ENCODE measurements around the gene ZC3H12D. TPM values are rescaled to one million over a fixed set of nuclear protein-coding genes. Genes with fewer than 3 reads are reported as not detected.
A peak's percentile ranks its signal among the peaks of the same experiment; 100 is the strongest.

The ZC3H12D gene
- total and polyA plus RNA-seq, 2 of the 13 experiments (the other 11 are each of a cell fraction or from before 2014, with no cell fraction given): 1.2 to 2.7 TPM

DNA sequence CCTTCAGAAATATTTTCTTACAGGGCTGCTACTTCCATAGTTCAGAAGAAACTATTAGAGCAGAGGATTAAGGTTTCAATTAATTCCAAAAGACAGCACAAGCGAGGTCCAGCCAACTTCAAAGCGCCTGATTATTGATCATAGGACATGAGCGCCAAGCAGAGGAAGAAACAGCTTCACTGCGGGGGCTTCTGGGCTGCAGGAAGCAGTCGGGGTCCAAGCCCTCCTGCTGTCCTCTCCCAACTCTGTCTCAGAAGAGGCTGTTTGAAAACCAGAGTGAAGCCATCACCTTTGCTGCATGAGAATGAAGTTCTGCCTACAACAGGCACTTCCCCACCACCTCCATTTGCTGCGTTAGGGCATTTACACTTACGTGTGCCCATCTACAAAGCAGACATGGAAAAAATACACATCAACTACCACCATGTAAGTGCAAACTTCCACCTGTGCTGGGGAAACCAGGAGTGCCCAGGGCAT lies 60.8 kb downstream of the ZC3H12D start:
- DNase-seq (ENCODE audit: low spot score) (no peak), ATAC-seq (peak; percentile 18), FAIRE-seq (no peak)
- H2AFZ ChIP-seq (ENCODE audit: low read length): peak overlapping the region; percentile 42
- no peaks in the 10 kb centered on the region for H3K79me2 ChIP-seq (ENCODE audit: insufficient read depth, low read length)
- no peak overlapping the region for H3K9ac ChIP-seq (ENCODE audit: insufficient read depth, low read depth, low read length)
- H3K27me3 ChIP-seq (ENCODE audit: control insufficient read depth in 1 of 2, insufficient read depth in 2 of 2, low read length in 2 of 2): peaks cover 3 to 36% of the 10 kb centered on the region in 2 experiments; a peak in 4 of 5 replicates
- TF ChIP-seq KDM2A (CRISPR knock-in tag; IDR thresholded peaks at IDR 0.05; ENCODE audit: borderline replicate concordance, low read depth): 0 out of 2 replicates have a peak, but pooled peaks have one; percentile 33
- no peak for TF ChIP-seq ESRRA (CRISPR knock-in tag; IDR thresholded peaks at IDR 0.05; ENCODE audit: low read depth)
- TF ChIP-seq, protein P1, sequence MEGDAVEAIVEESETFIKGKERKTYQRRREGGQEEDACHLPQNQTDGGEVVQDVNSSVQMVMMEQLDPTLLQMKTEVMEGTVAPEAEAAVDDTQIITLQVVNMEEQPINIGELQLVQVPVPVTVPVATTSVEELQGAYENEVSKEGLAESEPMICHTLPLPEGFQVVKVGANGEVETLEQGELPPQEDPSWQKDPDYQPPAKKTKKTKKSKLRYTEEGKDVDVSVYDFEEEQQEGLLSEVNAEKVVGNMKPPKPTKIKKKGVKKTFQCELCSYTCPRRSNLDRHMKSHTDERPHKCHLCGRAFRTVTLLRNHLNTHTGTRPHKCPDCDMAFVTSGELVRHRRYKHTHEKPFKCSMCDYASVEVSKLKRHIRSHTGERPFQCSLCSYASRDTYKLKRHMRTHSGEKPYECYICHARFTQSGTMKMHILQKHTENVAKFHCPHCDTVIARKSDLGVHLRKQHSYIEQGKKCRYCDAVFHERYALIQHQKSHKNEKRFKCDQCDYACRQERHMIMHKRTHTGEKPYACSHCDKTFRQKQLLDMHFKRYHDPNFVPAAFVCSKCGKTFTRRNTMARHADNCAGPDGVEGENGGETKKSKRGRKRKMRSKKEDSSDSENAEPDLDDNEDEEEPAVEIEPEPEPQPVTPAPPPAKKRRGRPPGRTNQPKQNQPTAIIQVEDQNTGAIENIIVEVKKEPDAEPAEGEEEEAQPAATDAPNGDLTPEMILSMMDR (CRISPR knock-in tag; IDR thresholded peaks at IDR 0.05): 0 out of 2 replicates have a peak, but pooled peaks have one; percentile 14
- 0 out of 2 replicates have a peak, but pooled peaks have one; percentile 40 for TF ChIP-seq ZNF292 (CRISPR knock-in tag; IDR thresholded peaks at IDR 0.05; ENCODE audit: borderline replicate concordance, low read depth)
- 0 out of 2 replicates have a peak, but pooled peaks have one; percentile 14 for TF ChIP-seq ZFX (CRISPR knock-in tag; IDR thresholded peaks at IDR 0.05; ENCODE audit: low read depth)
- H3K4me2 ChIP-seq (ENCODE audit: low read depth, low read length): peak overlapping the region; percentile 73
- ChIA-PET CTCF (ENCODE audit: low intra/inter-chr PET ratio, low total read pairs) (no interaction called here), POLR2A (no interaction called here)
- 5% methylated on average over 7 of the region's 7 CpGs for WGBS (ENCODE audit: low lambda C conversion rate)
- H3K4me1 ChIP-seq (ENCODE audit: insufficient read depth, low read length): peaks cover 16% of the 10 kb centered on the region
- in situ Hi-C loops (cut with HindIII; ENCODE audit: extremely low pct_ligation_motif_present, low pct_unique_long_range_greater_than_20kb): no loop called here
- H3K9me3 ChIP-seq (ENCODE audit: low read length): no peaks in the 10 kb centered on the region
- intact Hi-C loops (cut with micrococcal nuclease; ENCODE audit: unreplicated experiment): loop anchor here (5.0 kb wide), 1 partner anchor 107 kb away; the partner anchor contains the start of gene TAB2
- no peak overlapping the region for H3K27ac ChIP-seq (ENCODE audit: extremely low read length, insufficient read depth, low read length)
- BruUV-seq (replicated peaks): no TSS peak
- peak overlapping the region in 2 of 3 experiments; percentile 20 to 21; a peak in 3 of 6 replicates for H3K4me3 ChIP-seq (replicated peaks in 1 of 3; ENCODE audit: insufficient read depth in 1 of 3, low read depth in 2 of 3, low read length in 3 of 3)
- H3K36me3 ChIP-seq (replicated peaks in 1 of 2; ENCODE audit: control insufficient read depth in 1 of 2, insufficient read depth in 2 of 2, low read length in 2 of 2): no peaks in the 10 kb centered on the region
- no peaks in the 10 kb centered on the region for H4K20me1 ChIP-seq (ENCODE audit: insufficient read depth, low read length)

DNA sequence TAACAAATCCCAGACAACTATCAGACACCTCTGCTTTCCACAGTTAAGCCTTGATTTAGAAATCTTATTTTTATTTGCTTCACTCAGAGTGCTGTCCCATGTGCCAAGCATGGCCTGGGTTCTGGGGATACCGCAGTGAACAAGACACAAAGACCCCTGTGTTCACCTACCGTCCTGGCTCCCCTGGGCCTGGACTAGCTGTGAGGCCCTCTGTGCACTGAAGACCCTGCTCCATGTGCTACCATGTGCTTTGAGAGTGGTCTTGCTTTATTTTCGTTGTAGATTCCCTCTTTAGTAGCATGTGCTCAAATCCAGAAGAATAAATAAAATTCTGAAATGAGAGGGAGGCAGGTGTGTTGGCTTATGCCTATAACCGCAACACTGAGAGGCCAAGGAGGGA lies 62.2 kb downstream of the ZC3H12D start:
- no peaks in the 10 kb centered on the region for H4K20me1 ChIP-seq (ENCODE audit: insufficient read depth, low read length)
- H3K9ac ChIP-seq (ENCODE audit: insufficient read depth, low read depth, low read length): no peak overlapping the region
- H3K4me1 ChIP-seq (ENCODE audit: insufficient read depth, low read length): peaks cover 16% of the 10 kb centered on the region
- TF ChIP-seq REXO4 (CRISPR knock-in tag; IDR thresholded peaks at IDR 0.05; ENCODE audit: borderline replicate concordance): no peak
- TF ChIP-seq, protein P2, sequence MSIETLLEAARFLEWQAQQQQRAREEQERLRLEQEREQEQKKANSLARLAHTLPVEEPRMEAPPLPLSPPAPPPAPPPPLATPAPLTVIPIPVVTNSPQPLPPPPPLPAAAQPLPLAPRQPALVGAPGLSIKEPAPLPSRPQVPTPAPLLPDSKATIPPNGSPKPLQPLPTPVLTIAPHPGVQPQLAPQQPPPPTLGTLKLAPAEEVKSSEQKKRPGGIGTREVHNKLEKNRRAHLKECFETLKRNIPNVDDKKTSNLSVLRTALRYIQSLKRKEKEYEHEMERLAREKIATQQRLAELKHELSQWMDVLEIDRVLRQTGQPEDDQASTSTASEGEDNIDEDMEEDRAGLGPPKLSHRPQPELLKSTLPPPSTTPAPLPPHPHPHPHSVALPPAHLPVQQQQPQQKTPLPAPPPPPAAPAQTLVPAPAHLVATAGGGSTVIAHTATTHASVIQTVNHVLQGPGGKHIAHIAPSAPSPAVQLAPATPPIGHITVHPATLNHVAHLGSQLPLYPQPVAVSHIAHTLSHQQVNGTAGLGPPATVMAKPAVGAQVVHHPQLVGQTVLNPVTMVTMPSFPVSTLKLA (IDR thresholded peaks at IDR 0.05): 0 out of 2 replicates have a peak, but pooled peaks have one; percentile 16
- TF ChIP-seq, protein P3, sequence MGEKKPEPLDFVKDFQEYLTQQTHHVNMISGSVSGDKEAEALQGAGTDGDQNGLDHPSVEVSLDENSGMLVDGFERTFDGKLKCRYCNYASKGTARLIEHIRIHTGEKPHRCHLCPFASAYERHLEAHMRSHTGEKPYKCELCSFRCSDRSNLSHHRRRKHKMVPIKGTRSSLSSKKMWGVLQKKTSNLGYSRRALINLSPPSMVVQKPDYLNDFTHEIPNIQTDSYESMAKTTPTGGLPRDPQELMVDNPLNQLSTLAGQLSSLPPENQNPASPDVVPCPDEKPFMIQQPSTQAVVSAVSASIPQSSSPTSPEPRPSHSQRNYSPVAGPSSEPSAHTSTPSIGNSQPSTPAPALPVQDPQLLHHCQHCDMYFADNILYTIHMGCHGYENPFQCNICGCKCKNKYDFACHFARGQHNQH (CRISPR knock-in tag; IDR thresholded peaks at IDR 0.05): no peak
- no peak for TF ChIP-seq ADNP (CRISPR knock-in tag; IDR thresholded peaks at IDR 0.05)
- BruUV-seq (replicated peaks): no TSS peak
- intact Hi-C loops (cut with micrococcal nuclease; ENCODE audit: unreplicated experiment) (loop anchor here (5.0 kb wide), 1 partner anchor 105 kb away; the partner anchor contains the start of gene TAB2), in situ Hi-C loops (cut with HindIII; ENCODE audit: extremely low pct_ligation_motif_present, low pct_unique_long_range_greater_than_20kb) (no loop called here)
- DNase-seq (ENCODE audit: low spot score): no peak
- H3K79me2 ChIP-seq (ENCODE audit: insufficient read depth, low read length): no peaks in the 10 kb centered on the region
- no peak for FAIRE-seq
- no peak overlapping the region for H2AFZ ChIP-seq (ENCODE audit: low read length)
- no peak for ATAC-seq
- WGBS (ENCODE audit: low lambda C conversion rate): 62% methylated on average over 4 of the region's 4 CpGs
- ChIA-PET CTCF (ENCODE audit: low intra/inter-chr PET ratio, low total read pairs) (no interaction called here), POLR2A (no interaction called here)
- no peak overlapping the region for H3K27ac ChIP-seq (ENCODE audit: extremely low read length, insufficient read depth, low read length)
- H3K4me2 ChIP-seq (ENCODE audit: low read depth, low read length): no peak overlapping the region
- H3K27me3 ChIP-seq (ENCODE audit: control insufficient read depth in 1 of 2, insufficient read depth in 2 of 2, low read length in 2 of 2): peaks cover 1 to 25% of the 10 kb centered on the region in 2 experiments; a peak in 4 of 5 replicates
- no peaks in the 10 kb centered on the region for H3K9me3 ChIP-seq (ENCODE audit: low read length)
- no peak overlapping the region for H3K4me3 ChIP-seq (replicated peaks in 1 of 3; ENCODE audit: insufficient read depth in 1 of 3, low read depth in 2 of 3, low read length in 3 of 3)
- no peaks in the 10 kb centered on the region for H3K36me3 ChIP-seq (replicated peaks in 1 of 2; ENCODE audit: control insufficient read depth in 1 of 2, insufficient read depth in 2 of 2, low read length in 2 of 2)

Data from HepG2 (cell line).